Nephron (organoid): ENCODE data around the gene IFNL2.

Experiments used
- H3K27ac Mint-ChIP-seq, 3 experiments: 2 replicates each; pipeline ENCODE4 v1.8.0; 2020; ENCODE audit warnings: mixed read lengths in 3 of 3, mild to moderate bottlenecking in 2 of 3, moderate library complexity in 1 of 3
- H3K27me3 Mint-ChIP-seq: 2 replicates; pipeline ENCODE4 v1.8.0; 2021; ENCODE audit warnings: low read depth, mild to moderate bottlenecking, moderate library complexity, mixed read lengths
- H3K36me3 Mint-ChIP-seq: 2 replicates; pipeline ENCODE4 v1.8.0; 2020; ENCODE audit warnings: low read depth, mixed read lengths
- H3K4me1 Mint-ChIP-seq: 2 replicates; pipeline ENCODE4 v1.8.0; 2020; ENCODE audit warnings: mixed read lengths
- H3K4me3 Mint-ChIP-seq, 3 experiments: 2 replicates each; pipeline ENCODE4 v1.8.0; 2020; ENCODE audit warnings: mild to moderate bottlenecking in 3 of 3, mixed read lengths in 3 of 3, moderate library complexity in 2 of 3
- H3K9me3 Mint-ChIP-seq: 2 replicates; pipeline ENCODE4 v1.8.0; 2020; ENCODE audit warnings: mixed read lengths
- CTCF ChIP-seq, 3 experiments: fragments of 200-600 bp; sonication (generic); IDR thresholded peaks; one replicate each; pipeline ENCODE4 v1.5.0; 2021; ENCODE audit warnings: antibody characterized with exemption in 3 of 3; ENCODE audit not compliant: unreplicated experiment in 3 of 3

Gene IFNL2

GRCh38 chr19:39318071-39318470 lies 49.9 kb downstream of the IFNL2 start:
- TF ChIP-seq CTCF (IDR thresholded peaks at IDR 0.05; ENCODE audit: unreplicated experiment in 3 of 3): no peak
- peaks cover 7% of the 10 kb centered on the region for H3K36me3 Mint-ChIP-seq

DNA sequence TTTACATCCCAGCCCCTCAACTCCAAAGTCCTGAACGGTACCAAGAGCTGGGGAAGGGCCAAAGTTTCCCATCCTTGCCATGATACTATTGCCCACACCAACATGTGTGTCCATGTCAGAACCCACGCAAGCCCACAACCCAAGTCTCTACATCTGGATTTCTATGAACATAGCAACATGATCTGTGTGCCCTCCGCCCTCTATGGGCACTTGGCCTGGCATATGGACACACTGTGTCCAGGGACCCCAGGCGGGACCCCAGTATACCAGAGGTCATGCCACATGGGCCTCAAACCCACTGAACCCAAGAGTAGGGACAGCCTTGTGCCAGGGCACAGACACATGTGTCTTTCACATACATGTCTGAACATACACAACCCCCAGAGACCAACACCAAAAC lies 50.5 kb downstream of the IFNL2 start:
- Mint-ChIP-seq H3K36me3 (peaks cover 4% of the 10 kb centered on the region), H3K4me1 (peaks cover 9% of the 10 kb centered on the region), H3K27me3 (peaks cover 27% of the 10 kb centered on the region), H3K9me3 (no peaks in the 10 kb centered on the region), H3K27ac (no peak overlapping the region), H3K4me3 (peak overlapping the region; percentile 75 to 88 (median 86))
- TF ChIP-seq CTCF (IDR thresholded peaks at IDR 0.05; ENCODE audit: unreplicated experiment in 3 of 3): no peak

More at GRCh38 chr19:39318071-39318470, 49.9 kb downstream of the IFNL2 start:
- H3K4me1 Mint-ChIP-seq: peaks cover 9% of the 10 kb centered on the region
- H3K9me3 Mint-ChIP-seq: no peaks in the 10 kb centered on the region
- H3K27ac Mint-ChIP-seq: no peak overlapping the region
- H3K27me3 Mint-ChIP-seq: peaks cover 27% of the 10 kb centered on the region
- peak overlapping the region in 1 of 3 experiments; percentile 17 for H3K4me3 Mint-ChIP-seq

- Mint-ChIP-seq H3K27ac (no peak overlapping the region), H3K36me3 (peaks cover 3% of the 10 kb centered on the region), H3K9me3 (no peaks in the 10 kb centered on the region), H3K27me3 (peaks cover 31% of the 10 kb centered on the region), H3K4me3 (peak overlapping the region; percentile 75 to 88 (median 86)), H3K4me1 (peaks cover 9% of the 10 kb centered on the region)
- no peak for TF ChIP-seq CTCF (IDR thresholded peaks at IDR 0.05; ENCODE audit: unreplicated experiment in 3 of 3)
Observed at GRCh38 chr19:39319098-39319891, 51.1 kb downstream of the IFNL2 start.
